ENCODE results near the gene TGFB2. TPM values are rescaled to one million over a fixed set of nuclear protein-coding genes. Genes with fewer than 3 reads are reported as not detected.

The TGFB2 gene
- total and polyA plus RNA-seq, 7 donors: 0.23 to 11.8 (median 6.3) TPM

GRCh38 chr1:218330043-218330623 is 15.0 kb upstream of the TGFB2 start:
- no peak for TF ChIP-seq POLR2AphosphoS5 (IDR thresholded peaks at IDR 0.05)
- no peak for TF ChIP-seq EP300 (IDR thresholded peaks at IDR 0.05)
- TF ChIP-seq CTCF (IDR thresholded peaks at IDR 0.05): peak; percentile 46 to 60 (median 47)
- TF ChIP-seq POLR2A (IDR thresholded peaks at IDR 0.05): no peak
- intact Hi-C loops (cut with DNase I): loop anchor here (2.0 to 10.0 kb wide), 5 partner anchors 191 to 1482 kb away; no protein-coding TSS in a partner anchor
- no peak overlapping the region for H3K27ac ChIP-seq
- WGBS, 2 donors: 29 to 38% methylated on average over 4 of the region's 4 CpGs
- DNase-seq: no peak
- no peaks in the 10 kb centered on the region for H3K9me3 ChIP-seq
- H3K4me1 ChIP-seq: no peaks in the 10 kb centered on the region
- no peak overlapping the region for H3K4me3 ChIP-seq
- H3K36me3 ChIP-seq: peaks cover 0 to 3% (median 0%) of the 10 kb centered on the region in 4 donors
- H3K27me3 ChIP-seq: no peaks in the 10 kb centered on the region

DNA sequence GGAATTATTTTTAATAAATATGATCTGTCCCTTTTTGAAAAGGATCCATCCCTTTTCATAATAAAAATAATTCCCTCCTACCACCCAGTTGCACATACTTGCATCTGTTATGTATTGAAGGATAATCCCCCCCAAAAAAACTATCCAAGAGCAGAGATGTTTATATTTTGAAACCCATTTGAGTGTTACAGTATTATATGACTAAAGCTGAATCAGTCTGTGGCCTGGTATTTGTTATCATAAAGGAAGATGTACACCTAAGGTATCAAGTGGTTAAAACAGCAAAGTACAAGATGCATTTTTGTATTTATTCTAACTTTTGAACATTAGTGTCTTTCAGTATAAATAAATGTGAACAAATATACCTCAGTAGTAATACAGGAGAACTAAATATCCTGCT is 12.7 kb upstream of the TGFB2 start:
- H3K36me3 ChIP-seq: no peaks in the 10 kb centered on the region
- H3K9me3 ChIP-seq: no peaks in the 10 kb centered on the region
- TF ChIP-seq EP300 (IDR thresholded peaks at IDR 0.05): no peak
- no peak for DNase-seq
- intact Hi-C loops (cut with DNase I): loop anchor here (5.0 to 10.0 kb wide), 3 partner anchors 732 to 1480 kb away; no protein-coding TSS in a partner anchor
- no peak overlapping the region for H3K27ac ChIP-seq
- no peaks in the 10 kb centered on the region for H3K27me3 ChIP-seq
- H3K4me1 ChIP-seq: no peaks in the 10 kb centered on the region
- no peak overlapping the region for H3K4me3 ChIP-seq

GRCh38 chr1:218336328-218336727 is 8.8 kb upstream of the TGFB2 start:
- no peak overlapping the region for H3K27ac ChIP-seq
- no peaks in the 10 kb centered on the region for H3K9me3 ChIP-seq
- no peaks in the 10 kb centered on the region for H3K36me3 ChIP-seq
- no peak for TF ChIP-seq POLR2AphosphoS5 (IDR thresholded peaks at IDR 0.05)
- no peak for TF ChIP-seq EP300 (IDR thresholded peaks at IDR 0.05)
- TF ChIP-seq POLR2A (IDR thresholded peaks at IDR 0.05): no peak
- no peak for TF ChIP-seq CTCF (IDR thresholded peaks at IDR 0.05)
- DNase-seq: no peak
- intact Hi-C loops (cut with DNase I): loop anchor here (5.0 to 10.0 kb wide), 2 partner anchors 728 to 1231 kb away; no protein-coding TSS in a partner anchor
- H3K27me3 ChIP-seq: no peaks in the 10 kb centered on the region
- 73 to 84% methylated on average over 2 of the region's 2 CpGs for WGBS, 2 donors
- peaks cover 0 to 3% (median 0%) of the 10 kb centered on the region in 4 donors for H3K4me1 ChIP-seq
- H3K4me3 ChIP-seq: no peak overlapping the region

DNA sequence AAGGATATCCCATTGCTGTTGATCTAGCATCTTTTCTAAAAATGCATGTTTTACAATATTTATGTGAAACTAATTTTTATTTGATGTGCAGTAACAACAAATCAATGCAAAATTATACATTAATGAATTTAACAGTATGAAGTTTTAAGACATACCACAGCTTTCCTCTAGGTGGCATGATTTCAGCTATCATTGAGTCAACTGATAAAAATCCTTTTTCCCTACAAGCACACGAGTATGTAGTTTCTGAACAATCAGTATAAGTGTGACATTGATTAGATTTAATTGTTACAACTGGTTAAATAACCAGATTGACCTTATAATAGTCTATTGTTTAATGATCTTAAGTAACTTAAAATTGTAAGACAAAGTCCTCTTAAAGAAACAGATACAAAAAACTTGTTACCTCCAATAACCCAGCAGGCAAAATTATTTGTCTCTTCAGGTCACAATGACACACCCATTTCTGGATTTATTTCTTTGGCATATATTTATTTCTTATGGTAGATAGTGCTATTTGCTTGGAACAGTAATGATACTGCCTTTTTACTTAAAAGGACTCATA is 5.8 kb upstream of the TGFB2 start:
- Histone ChIP-seq H3K27ac (no peak overlapping the region), H3K9me3 (no peaks in the 10 kb centered on the region), H3K27me3 (no peaks in the 10 kb centered on the region), H3K36me3 (no peaks in the 10 kb centered on the region), H3K4me3 (no peak overlapping the region), H3K4me1 (peaks cover 0 to 5% (median 2%) of the 10 kb centered on the region in 4 donors)
- 1 to 3% methylated on average over 1 of the region's 1 CpG for WGBS, 2 donors
- intact Hi-C loops (cut with DNase I): loop anchor here (2.0 to 10.0 kb wide), 3 partner anchors 181 to 1228 kb away; no protein-coding TSS in a partner anchor
- TF ChIP-seq POLR2A (IDR thresholded peaks at IDR 0.05): no peak
- TF ChIP-seq CTCF (IDR thresholded peaks at IDR 0.05): peak; percentile 32 to 72 (median 68)
- no peak for TF ChIP-seq POLR2AphosphoS5 (IDR thresholded peaks at IDR 0.05)
- TF ChIP-seq EP300 (IDR thresholded peaks at IDR 0.05): no peak
- no peak for DNase-seq

DNA sequence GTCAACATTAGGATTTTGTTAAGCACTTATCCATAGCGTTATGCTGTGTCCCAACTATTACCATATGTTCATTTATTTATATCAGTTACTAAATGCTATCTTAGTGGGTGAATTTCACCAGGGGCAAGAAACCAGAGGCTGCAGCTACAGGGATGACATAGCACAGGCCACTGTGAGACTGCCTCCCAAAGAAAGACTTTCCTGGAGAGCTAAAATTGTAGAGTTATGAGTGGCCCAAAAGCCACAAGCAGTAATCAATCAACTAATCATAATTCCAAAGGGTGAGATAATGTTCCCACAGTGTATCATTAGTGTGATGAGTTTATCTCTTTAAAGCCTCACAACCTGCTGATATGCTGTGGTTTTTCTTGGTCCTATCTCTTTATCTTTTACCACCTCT is 3.8 kb upstream of the TGFB2 start:
- TF ChIP-seq POLR2AphosphoS5 (IDR thresholded peaks at IDR 0.05): no peak
- TF ChIP-seq EP300 (IDR thresholded peaks at IDR 0.05): no peak
- no peak for TF ChIP-seq CTCF (IDR thresholded peaks at IDR 0.05)
- TF ChIP-seq POLR2A (IDR thresholded peaks at IDR 0.05): no peak
- Histone ChIP-seq H3K27me3 (no peaks in the 10 kb centered on the region), H3K9me3 (no peaks in the 10 kb centered on the region), H3K4me1 (peaks cover 0 to 11% (median 5%) of the 10 kb centered on the region in 4 donors), H3K36me3 (no peaks in the 10 kb centered on the region), H3K27ac (no peak overlapping the region), H3K4me3 (no peak overlapping the region)
- WGBS, 2 donors: 96 to 98% methylated on average over 1 of the region's 1 CpG
- DNase-seq: no peak
- intact Hi-C loops (cut with DNase I): loop anchor here (10.0 kb wide), 1 partner anchor 953 kb away; no protein-coding TSS in a partner anchor

Measured in sigmoid colon (tissue), 7 donors.